GM19372 (cell line): Measurements from ENCODE around the gene SLC40A1.

Experiments
- ATAC-seq: cut with Tn5 transposase; IDR thresholded peaks from one replicate; pipeline ENCODE4 v1.9.1; 2021; ENCODE audit warnings: mild to moderate bottlenecking, low read depth, moderate library complexity; ENCODE audit not compliant: unreplicated experiment

The SLC40A1 gene

GRCh38 chr2:189574793-189575475 lies 5.7 kb downstream of the SLC40A1 start:
- no peak for ATAC-seq

GRCh38 chr2:189570570-189571031 lies 10.0 kb downstream of the SLC40A1 start:
- no peak for ATAC-seq

GRCh38 chr2:189569295-189569910 lies 11.2 kb downstream of the SLC40A1 start:
- no peak for ATAC-seq

GRCh38 chr2:189566046-189566445 lies 14.5 kb downstream of the SLC40A1 start:
- no peak for ATAC-seq

GRCh38 chr2:189561371-189562038 lies 19.1 kb downstream of the SLC40A1 start:
- no peak for ATAC-seq

- no peak for ATAC-seq
These were observed 20.4 kb downstream of the SLC40A1 start for GRCh38 chr2:189560273-189560586.

GRCh38 chr2:189559579-189560272 lies 20.9 kb downstream of the SLC40A1 start:
- ATAC-seq: no peak

GRCh38 chr2:189558516-189559272 lies 21.9 kb downstream of the SLC40A1 start:
- no peak for ATAC-seq

- ATAC-seq: no peak
These were observed 23.2 kb downstream of the SLC40A1 start for GRCh38 chr2:189557373-189557772.

- no peak for ATAC-seq
These were observed 24.1 kb downstream of the SLC40A1 start for GRCh38 chr2:189556526-189556925.

GRCh38 chr2:189555232-189555631 lies 25.4 kb downstream of the SLC40A1 start:
- no peak for ATAC-seq

GRCh38 chr2:189553504-189554088 lies 27.0 kb downstream of the SLC40A1 start:
- ATAC-seq: no peak

GRCh38 chr2:189552991-189553404 lies 27.6 kb downstream of the SLC40A1 start:
- ATAC-seq: no peak

GRCh38 chr2:189552334-189552990 lies 28.1 kb downstream of the SLC40A1 start:
- ATAC-seq: no peak

- no peak for ATAC-seq
These were observed 28.8 kb downstream of the SLC40A1 start for GRCh38 chr2:189551808-189552207.

GRCh38 chr2:189549449-189549832 lies 31.1 kb downstream of the SLC40A1 start:
- no peak for ATAC-seq

- ATAC-seq: no peak
These were observed 31.7 kb downstream of the SLC40A1 start for GRCh38 chr2:189548666-189549448.

- ATAC-seq: no peak
These were observed 35.2 kb downstream of the SLC40A1 start for GRCh38 chr2:189545418-189545817.
